ENCODE data around the gene UTS2.

UTS2 gene

DNA sequence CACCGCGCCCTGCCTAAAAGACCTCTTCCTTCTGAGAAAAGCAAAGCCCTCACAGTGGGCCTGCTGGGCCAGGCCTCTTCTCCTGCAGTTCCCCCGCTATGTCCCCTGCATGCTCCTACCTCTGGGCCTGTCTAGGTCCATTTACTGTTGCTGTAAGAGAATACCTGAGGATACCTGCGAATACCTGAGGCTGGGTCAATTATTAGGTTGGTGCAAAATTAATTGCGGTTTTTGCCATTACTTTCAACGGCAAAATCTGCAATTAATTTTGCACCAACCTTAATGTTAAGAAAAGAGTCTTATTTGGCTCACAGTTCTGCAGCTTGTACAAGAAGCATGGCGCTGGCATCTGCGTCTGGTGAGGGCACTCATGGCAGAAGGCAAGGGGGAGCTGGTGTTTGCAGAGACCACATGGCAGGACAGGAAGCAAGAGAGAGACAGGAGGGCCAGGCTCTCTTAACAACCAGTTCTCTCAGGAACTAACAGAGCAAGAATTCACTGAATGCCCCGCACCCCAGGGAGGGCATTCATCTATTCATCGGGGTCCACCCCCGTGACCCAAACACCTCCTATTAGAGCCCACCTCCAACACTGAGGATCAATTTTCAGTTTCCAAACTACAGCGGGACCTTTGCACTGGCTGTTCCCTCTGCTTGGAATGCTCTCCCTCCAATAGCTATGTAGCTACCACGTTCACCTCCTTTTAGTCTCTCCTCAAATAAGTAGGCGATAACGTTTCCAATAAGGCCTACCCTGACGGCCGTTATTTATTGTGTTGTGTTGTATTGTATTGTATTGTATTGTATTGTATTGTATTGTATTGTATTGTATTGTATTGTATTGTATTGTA is 9.6 kb upstream of the UTS2 start:
- DNase-seq, result no peak

DNA sequence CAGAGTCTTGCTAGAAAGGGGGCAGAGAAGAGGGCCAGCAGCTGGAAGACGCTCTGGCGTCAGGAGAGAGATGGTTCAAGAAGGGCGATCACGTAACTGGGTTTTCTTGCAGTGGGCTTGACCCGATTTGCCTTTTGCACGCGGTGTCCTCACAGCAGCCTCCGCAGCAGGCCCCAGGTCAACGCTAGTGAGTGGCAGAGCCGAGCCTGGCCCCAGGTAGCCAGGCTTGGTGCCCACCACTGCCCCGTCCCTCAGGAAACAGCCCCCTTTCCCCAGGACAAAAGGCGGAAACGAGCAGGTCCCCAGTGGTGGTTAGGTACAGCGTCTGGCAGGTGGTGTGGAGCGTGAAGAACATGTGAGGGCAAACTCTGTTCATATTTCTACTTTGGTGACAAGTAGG is 8.6 kb upstream of the UTS2 start:
- DNase-seq, result no peak

DNA sequence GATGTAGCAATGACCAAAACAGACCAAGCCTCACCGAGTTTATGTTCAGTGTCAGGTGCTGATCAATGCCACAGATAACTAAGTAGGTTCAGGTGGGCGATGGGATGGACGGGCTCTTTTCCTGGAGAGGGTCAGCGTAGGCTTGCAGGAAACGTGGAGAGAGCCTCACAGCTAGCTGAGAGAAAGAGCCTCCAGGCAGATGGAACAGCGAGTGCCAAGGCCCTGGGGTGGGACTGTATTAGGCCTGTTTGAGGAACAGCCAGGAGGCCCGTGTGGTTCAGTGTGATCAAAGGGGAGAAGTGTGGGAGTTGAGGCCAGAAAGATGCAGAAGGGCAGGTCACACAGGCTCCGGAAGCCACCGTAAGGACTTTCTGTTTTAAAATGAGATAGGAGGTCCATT is 7.3 kb upstream of the UTS2 start:
- no peak for DNase-seq

DNA sequence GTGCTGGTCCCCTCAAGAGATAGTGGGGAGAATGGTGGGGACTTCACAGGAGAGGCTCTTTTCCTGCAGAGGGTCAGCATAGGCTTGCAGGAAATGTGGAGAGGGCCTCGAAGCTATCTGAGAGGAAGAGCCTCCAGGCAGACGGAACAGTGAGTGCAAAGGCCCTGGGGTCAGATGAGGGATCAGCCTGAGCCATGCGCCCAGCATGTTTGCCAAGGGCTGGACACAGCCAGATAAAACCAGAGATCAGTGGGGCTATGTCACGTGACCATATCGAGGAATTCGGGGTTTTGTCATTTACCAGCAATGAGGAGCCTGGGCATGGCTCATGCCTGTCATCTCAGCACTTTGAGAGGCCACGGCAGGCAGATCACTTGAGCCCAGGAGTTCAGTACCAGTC is 6.5 kb upstream of the UTS2 start:
- DNase-seq, result no peak

DNA sequence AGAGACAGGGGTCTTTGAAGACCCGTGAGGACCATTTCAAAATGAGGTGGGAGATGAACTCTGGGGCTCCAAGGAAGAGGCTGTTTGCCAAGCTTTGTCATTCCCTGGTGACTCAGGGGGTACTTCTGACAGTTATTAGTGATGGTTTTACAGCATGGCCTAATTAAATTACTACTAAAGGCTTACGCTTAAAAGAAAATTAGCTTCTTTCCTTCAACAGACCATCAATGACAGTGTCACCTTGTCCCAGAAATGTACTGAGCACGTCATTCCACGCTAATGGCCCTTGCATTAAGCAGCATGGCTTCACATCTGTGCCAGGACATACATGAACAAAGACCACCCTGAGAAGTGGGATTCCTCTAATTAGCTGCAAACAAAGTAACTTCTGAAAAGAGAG is 5.1 kb upstream of the UTS2 start:
- no peak for DNase-seq

DNA sequence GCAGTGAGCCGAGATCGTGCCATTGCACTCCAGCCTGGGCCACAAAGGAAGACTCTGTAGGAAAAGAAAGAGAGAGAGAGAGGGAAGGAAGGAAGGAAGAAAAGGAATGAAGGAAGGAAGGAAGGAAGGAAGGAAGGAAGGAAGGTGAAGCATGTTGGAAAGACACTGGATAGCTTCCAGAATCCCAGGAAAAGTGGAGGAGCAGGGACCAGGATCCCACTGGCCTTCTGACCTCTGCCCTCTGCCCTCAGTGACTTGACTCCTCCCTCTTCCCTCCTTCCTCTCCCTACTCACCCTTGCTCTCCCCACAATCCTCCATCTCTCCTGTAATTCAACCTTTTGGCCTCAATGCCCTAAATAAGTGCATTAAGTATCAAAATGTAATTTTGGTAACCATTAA is 4.1 kb upstream of the UTS2 start:
- no peak for DNase-seq

DNA sequence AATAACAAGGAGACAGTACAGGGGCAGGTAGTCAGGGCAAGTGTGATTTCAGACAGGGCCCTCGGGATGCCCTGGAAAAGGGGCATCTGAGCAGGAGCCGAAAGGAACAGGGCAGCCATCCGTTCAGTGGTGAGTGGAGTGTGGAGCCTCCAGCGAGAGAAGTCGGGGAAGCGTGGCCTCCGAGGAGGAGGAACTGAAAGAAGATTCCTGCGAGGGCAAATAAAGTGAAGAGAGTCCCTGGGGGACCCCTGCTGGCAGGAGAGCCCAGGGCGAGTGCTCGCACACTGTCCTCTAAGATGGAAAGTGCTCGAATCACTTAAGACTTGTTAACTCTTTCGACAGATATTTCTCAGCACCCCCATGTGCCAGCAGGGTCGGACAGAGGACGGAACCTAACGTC is 3.5 kb upstream of the UTS2 start:
- no peak for DNase-seq

DNA sequence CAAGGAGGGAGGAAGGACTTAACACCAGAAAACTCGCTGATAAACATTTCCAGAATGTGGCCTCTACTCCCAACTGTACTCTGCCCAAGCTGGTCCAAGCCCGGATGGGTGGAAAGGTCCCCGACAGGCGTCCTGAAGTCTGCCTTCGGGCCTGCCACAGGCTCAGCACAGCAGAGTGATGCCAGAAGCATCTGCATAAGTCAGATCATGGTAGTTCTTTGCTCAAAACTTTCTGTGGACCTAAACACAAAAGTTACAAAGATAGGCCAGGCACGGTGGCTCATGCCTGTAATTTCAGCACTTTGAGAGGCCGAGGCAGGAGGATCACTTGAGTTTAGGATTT is 790 bp upstream of the UTS2 start:
- no peak for DNase-seq

DNA sequence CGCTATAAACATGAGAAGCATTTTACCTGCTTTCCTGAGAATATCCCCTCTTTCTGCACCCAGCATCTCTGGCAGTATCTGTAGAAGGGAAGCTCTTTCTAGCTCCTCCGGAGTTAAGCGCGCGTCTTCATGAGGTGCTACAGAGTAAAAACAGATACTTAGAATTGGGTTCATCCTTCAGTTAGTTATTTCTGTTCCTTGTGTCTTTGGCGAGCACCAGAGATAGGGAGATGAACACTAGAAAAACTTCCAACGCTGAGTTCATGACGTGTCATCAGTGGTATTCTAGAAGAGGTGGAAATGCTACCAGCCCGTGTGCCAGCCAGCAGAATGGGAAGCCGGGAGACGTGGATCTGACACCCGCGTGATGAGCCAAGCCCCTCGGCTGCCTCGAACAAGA is 2.1 kb downstream of the UTS2 start:
- DNase-seq, result no peak

DNA sequence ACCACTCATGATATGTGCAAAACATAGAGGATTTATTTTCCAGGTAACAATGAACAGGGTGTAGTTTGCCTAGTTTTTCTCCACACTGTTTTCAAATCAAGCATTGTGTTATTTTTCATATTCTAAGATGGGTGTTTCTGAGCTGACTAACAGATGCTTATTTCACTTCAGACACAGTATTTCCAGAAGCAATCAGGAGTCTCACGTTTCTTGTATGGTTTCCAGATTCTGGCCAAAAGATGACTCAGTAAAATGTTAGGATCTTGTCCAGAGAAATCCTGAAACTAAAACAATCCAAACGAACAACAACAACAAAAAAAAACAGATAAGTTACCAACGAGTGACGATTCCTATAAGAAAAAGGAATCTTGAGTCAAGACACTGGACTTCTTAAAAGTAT is 5.3 kb downstream of the UTS2 start:
- DNase-seq, result no peak

DNA sequence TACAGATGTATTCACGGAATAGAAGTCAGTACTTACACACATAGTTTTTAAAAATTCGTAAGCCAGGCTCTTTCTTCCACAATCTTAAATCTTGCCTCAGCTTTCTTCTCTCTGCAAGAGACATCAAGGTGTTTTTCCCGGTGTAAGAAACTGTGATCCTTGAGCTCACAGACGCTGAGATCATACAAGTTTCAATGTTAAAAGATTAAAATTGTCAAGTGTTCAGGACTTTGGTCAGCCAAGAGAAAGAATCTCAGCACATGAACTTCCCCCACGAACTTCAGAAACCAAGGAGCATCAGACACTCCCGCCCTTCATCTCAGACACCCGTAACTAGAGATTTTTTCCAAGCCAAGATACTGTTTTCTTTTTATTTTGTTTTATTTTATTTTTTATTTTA is 6.2 kb downstream of the UTS2 start:
- no peak for DNase-seq

DNA sequence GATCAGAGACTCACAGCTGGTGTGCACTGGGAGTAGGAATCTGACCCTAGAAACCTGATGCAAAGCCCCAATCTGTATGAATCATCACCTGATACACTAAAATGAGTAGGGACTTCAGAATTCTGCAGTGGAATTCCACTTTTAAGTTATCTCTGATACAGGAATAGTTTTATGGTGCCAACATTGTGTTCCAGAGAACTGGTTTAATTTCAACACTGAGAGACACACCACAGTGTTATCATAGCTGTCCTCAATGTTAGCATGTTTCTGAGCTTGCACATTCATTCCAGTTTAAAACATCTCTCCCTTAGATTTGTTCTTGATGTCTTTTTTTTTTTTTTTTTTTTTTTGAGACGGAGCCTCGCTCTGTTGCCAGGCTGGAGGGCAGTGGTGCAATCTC is 7.1 kb downstream of the UTS2 start:
- no peak for DNase-seq

DNA sequence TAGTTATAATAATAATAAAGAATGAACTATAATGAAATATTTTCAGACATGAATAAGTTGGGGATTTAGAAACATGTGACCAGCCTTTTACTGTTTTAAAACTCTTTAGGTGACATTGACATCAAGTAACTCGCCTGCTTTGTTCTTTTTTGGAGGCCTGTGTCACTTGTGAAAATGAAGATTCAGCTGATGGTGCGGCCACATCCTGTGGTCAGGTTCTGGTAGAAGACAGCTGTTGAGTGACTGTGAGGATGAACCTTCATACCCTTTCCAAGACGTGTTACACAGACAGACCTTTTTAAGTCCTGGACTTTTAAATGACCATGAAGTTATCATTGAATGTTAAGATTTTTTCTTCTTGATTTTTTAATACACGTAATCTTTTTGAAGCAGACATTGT is 10.3 kb downstream of the UTS2 start:
- peak in 1 of 2 experiments; percentile 21 for DNase-seq

DNA sequence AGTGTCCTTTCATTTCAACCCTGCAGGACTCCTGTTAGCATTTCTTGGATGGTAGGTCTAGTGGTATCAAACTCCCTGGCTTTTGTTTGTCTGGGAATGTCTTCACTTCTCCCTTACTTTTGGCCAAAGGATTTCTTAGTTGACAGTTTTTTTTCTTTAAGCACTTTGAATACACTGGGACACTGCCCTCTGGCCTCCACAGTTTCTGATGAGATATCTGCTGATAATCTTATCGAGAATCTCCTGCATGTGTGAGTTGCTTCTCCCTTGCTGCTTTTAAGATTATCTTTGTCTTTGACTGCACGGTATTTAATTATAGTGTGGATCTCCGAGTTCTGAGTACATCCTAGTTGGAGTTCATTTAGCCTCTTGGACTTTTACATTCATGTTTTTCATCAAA is 13.3 kb downstream of the UTS2 start:
- no peak for DNase-seq

DNA sequence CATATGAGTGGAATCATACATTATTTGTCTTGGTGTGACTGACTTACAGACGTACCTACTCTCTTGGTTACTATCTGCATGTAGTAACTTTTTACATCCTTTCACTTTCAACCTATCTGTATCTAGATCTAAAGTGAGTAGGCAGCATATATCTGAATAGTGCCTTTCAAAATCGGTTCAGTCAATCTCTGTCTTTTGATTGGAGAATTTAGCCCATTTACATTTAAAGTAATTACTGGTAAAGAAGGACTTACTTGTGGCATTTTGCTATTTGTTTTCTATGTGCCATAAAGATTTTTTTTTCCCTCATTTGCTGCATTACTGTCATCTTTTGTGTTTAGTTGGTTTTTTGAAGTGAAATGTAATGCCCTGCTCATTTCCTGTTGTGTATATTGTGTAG is 14.2 kb downstream of the UTS2 start:
- DNase-seq, result no peak

DNA sequence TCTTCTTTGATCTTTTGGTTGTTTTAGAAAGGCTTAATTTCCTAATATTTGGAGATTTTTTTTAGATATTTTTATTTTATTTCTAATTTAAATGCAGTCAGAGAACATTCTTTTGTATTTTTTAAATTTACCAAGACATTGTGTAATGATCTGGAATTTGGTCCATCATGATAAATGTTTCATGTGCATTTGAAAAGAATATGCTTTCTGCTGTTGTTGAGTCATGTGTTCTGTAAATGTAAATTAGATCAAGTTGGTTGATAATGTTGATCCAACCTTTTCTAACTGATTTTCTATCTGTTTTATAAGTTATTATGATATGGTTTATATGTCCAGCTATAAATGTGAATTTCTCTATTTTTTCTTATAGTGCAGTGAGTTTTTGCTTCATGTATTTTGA is 19.8 kb downstream of the UTS2 start:
- DNase-seq, result no peak

DNA sequence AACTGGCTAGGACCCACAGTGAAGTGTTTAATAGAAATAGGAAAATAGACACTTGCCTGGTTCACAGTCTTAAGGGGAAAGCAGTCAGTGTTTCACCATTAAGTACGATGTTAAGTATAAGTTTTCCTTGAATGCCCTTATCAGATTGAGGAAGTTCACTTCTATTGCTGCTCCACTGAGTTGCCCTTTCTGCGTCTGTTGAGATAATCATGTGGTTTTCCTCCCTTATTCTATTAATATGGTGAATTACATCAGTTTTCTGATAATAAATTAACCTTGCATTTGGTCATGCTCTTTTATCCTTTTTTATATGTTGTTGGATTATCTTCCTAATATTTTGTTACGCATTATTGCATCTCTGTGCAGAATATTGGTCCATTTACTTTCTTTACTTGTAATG is 21.4 kb downstream of the UTS2 start:
- DNase-seq, result no peak

DNA sequence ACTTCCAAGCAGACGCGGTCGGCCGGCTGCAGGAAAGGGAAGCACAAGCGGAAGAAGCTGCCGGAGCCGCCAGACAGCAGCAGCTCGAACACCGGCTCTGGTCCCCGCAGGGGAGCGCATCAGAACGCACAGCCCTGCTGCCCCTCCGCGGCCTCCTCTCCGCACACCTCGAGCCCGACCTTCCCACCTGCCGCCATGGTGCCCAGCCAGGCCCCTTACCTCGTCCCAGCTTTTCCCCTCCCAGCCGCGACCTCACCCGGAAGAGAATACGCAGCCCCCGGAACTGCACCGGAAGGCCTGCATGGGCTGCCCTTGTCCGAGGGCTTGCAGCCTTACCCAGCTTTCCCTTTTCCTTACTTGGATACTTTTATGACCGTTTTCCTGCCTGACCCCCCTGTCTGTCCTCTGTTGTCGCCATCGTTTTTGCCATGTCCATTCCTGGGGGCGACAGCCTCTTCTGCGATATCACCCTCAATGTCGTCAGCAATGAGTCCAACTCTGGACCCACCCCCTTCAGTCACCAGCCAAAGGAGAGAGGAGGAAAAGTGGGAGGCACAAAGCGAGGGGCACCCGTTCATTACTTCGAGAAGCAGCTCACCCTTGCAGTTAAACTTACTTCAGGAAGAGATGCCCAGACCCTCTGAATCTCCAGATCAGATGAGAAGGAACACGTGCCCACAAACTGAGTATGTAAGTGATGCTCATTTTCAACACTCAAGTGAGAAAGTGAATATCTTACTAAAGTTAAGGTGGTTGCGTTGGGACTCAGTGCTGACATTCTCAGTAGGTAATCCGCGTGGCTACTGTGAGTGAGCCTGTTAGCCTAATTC is 25.5 kb downstream of the UTS2 start:
- DNase-seq, result peak; percentile 57 to 59

DNA sequence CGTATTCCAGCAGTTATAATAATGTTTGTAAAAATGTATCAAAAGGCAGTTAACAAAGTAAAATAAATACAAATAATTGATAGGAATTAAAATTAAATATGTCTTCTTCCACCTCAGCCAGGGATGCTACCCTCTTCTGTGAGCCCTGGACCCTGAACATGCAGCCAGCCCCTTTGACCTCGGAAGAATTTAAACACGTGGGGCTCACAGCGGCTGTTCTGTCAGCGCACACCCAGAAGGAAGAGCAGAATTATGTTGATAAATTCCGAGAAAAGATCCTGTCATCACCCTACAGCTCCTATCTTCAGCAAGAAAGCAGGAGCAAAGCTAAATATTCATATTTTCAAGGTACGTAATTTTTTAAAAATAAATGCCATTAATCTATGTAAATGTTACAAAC is 26.5 kb downstream of the UTS2 start:
- DNase-seq, result no peak

DNA sequence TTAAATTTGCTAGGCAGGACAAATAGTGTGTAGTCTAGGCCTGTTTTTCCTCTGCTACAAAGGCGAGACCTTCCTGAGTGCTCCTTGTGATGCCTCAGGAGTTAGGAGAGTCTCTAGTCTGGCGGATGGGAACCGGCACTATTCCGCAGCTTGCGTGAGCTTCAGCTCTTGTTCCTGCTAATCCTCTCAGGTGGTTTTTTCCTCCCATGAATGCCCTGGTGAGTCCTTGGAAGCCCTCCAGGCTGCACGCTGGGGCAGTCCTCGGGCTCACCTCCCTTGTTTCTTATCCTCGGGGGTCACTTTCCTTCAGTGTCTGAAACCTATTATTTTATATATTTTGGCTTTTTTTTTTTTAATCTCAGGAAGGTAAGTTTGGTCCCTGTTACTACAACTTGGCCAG is 28.2 kb downstream of the UTS2 start:
- DNase-seq, result no peak

DNA sequence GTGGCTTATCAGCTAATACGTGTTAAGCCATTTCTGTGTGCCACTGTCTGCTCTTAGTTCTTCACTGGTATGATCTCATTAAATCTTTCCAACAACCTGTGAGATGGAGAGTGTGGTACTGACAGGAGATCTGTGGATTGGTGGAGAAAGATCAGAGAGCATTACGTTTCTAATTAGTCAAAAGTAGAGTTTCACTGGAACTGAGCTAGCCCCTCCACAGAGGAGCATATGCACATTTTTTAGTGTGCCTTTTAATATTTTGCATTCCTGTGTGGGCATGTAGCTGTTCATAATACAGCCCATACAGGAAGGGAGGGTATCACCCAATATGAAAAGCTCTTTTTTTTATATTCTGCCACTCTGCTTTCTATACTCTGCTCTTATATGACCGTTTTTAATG is 31.6 kb downstream of the UTS2 start:
- no peak for DNase-seq

DNA sequence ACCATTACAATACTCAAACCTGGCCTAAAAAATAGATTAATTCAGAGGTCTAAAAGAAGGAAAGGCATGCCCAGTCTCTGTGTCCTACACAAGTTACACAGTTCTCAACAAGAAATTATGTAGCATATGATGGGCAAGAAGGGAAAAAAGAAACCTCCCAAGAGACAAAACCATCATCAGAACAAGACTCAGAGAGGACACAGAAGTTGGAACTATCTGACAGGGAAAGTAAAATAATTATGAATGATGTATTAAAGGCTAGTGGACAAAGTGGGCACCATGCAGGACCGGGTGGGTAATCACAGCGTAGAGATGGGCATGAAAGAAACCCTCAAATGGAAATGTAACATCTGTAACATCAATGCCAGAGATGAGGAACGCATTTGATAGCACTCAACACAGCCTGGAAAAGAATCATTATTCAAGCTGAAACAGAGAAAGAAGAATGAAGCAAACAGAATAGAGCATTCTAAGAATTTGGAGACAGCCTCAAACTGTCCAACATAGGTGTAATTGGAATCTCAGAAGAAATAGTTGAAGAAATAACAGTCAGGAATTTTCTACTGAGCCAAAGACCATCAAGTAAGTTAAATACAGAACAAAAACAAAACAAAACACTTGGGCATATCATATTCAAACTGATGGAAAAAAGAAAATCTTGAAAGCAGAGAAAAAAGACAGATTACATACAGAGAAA is 39.0 kb downstream of the UTS2 start:
- DNase-seq, result no peak

DNA sequence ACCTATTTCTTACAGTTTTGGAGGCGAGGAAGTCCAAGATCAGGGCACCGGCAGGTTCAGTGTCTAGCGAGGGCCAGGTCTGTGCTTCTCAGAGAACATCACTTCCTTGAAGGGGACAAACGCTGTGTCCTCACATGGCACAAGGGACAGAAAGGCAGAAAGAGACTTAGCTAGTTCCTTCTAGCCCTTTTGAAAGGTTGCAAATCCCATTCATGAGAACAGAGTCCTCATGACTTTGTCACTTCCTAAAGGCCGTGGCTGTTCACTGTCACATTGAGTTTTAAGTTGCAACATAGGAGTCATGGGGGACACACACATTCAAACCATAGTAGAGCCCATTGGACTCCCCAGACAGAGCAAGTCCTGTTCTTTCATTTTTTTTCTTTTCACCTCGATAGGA is 41.4 kb downstream of the UTS2 start:
- no peak for DNase-seq

DNA sequence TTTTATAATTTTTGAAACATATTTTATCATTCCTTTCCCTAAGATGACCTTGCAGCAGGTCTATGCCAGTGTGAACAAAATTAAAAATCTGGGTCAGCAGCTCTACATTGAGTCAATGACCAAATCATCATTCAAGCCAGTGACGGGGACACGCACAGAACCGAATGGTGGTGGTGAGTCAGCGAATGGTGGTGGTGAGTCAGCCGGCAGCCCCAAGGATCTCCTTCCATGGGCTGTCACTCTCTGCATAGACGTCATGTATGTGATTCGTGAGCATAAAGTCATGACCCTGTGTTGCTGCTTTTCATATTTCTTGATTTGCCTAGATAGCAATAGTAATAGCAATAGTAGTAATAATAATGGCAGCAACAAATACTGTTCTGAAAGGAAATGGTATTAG is 42.5 kb downstream of the UTS2 start:
- peak; percentile 52 to 70 for DNase-seq
